ENCODE results near the gene SLK. TPM values are rescaled to one million over a fixed set of nuclear protein-coding genes. Genes with fewer than 3 reads are reported as not detected.
A peak's percentile ranks its signal among the peaks of the same experiment; 100 is the strongest.

Gene SLK
- total and polyA plus RNA-seq, 2 donors (not counting 3 experiments of a cell fraction or from before 2014, with no cell fraction given), result 4.5 to 36.0 TPM

DNA sequence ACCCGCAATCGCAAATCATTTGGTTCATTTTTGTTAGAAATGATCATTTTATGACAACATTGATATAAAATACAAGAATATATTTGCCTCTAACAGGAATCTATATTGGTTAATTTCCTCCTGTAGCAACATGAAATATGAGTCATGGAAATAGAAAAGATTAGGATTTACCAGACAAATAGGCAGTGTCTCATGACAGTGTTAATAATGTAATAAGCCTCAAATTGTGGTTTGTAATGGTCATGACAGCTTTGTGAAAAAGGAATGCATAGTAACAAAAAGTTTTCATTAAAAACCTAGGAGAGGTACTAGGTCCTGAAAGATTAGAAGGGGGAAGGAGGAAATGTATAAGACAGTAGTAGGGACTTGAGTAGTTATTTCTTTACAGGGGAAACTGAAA is 7.9 kb upstream of the SLK start:
- intact Hi-C loops (cut with micrococcal nuclease) (no loop called here), dilution Hi-C loops (cut with MboI; ENCODE audit: extremely low pct_ligation_motif_present, low sequenced_read_pairs) (no loop called here)
- CTCF ChIA-PET, result interaction anchor here (1.6 kb wide), 1 partner anchor 71 kb away, joined by 5 read pairs; no protein-coding TSS in a partner anchor

DNA sequence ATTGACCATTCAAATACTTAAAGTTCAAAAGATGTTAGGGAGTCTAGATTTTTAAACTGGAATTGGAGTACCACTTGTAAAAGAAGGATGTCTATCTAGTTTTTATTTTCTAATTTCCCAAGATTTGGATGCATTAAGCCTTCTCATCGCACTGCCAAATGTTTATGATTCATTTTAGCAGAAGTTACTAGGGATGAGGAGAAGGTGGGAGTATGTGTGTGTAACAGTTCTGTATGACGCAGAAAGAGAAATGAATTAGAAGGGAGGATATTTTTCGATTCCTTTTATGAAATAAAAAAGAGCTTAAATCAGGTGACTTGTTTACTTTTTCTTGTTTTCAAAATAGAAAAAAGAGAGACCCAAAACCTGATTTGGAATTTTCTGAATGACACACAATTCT is 6.8 kb upstream of the SLK start:
- dilution Hi-C loops (cut with MboI; ENCODE audit: extremely low pct_ligation_motif_present, low sequenced_read_pairs) (no loop called here), intact Hi-C loops (cut with micrococcal nuclease) (no loop called here)
- no peaks in the 10 kb centered on the region for H3K9me1 ChIP-seq (replicated peaks; ENCODE audit: control insufficient read depth, extremely low read depth, insufficient read depth, low read length)
- no peaks in the 10 kb centered on the region for H3K27me3 ChIP-seq (ENCODE audit: control insufficient read depth in 2 of 2, insufficient read depth in 2 of 2, low read length in 2 of 2)
- H3K79me2 ChIP-seq (ENCODE audit: control insufficient read depth, insufficient read depth, low read length), result no peaks in the 10 kb centered on the region
- no peak overlapping the region for H3K4me2 ChIP-seq (ENCODE audit: insufficient read depth, low read length)
- H3K9ac ChIP-seq (replicated peaks; ENCODE audit: extremely low read depth, insufficient read depth, low read length), result no peak overlapping the region
- DNase-seq (ENCODE audit: low read depth, low spot score) (no peak), FAIRE-seq (no peak)
- H3K27ac ChIP-seq (ENCODE audit: insufficient read depth, low read depth, low read length), result no peak overlapping the region
- H3K36me3 ChIP-seq (ENCODE audit: control insufficient read depth in 2 of 2, extremely low read depth in 1 of 2, insufficient read depth in 2 of 2, low read length in 2 of 2), result no peaks in the 10 kb centered on the region
- no peak overlapping the region for H3K4me3 ChIP-seq (replicated peaks in 1 of 3; ENCODE audit: insufficient read depth in 1 of 3, low read depth in 1 of 3, low read length in 3 of 3)
- H4K20me1 ChIP-seq (replicated peaks; ENCODE audit: control insufficient read depth, extremely low read depth, insufficient read depth, low read length), result no peaks in the 10 kb centered on the region
- ChIA-PET POLR2A (no interaction called here), CTCF (no interaction called here)
- TF ChIP-seq POLR2A (IDR thresholded peaks at IDR 0.05; ENCODE audit: low read depth, low read length) (no peak), GATA2 (IDR thresholded peaks at IDR 0.05; ENCODE audit: insufficient read depth, insufficient read length, low read depth, low read length) (no peak), POLR2AphosphoS5 (IDR thresholded peaks at IDR 0.05; ENCODE audit: insufficient read depth, low read depth, low read length) (no peak), JUN (IDR thresholded peaks at IDR 0.05; ENCODE audit: borderline replicate concordance, insufficient read depth, insufficient read length, low read depth) (no peak), EZH2 (IDR thresholded peaks at IDR 0.05; ENCODE audit: borderline replicate concordance, low read depth, low read length, severe bottlenecking) (no peak), FOS (IDR thresholded peaks at IDR 0.05; ENCODE audit: borderline replicate concordance, insufficient read depth, low read length) (no peak), MYC (IDR thresholded peaks at IDR 0.05; ENCODE audit: low read depth, low read length) (no peak)
- TF ChIP-seq, protein P1, sequence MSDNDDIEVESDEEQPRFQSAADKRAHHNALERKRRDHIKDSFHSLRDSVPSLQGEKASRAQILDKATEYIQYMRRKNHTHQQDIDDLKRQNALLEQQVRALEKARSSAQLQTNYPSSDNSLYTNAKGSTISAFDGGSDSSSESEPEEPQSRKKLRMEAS (IDR thresholded peaks at IDR 0.05; ENCODE audit: insufficient read depth, insufficient read length), result no peak
- TF ChIP-seq, protein P2, sequence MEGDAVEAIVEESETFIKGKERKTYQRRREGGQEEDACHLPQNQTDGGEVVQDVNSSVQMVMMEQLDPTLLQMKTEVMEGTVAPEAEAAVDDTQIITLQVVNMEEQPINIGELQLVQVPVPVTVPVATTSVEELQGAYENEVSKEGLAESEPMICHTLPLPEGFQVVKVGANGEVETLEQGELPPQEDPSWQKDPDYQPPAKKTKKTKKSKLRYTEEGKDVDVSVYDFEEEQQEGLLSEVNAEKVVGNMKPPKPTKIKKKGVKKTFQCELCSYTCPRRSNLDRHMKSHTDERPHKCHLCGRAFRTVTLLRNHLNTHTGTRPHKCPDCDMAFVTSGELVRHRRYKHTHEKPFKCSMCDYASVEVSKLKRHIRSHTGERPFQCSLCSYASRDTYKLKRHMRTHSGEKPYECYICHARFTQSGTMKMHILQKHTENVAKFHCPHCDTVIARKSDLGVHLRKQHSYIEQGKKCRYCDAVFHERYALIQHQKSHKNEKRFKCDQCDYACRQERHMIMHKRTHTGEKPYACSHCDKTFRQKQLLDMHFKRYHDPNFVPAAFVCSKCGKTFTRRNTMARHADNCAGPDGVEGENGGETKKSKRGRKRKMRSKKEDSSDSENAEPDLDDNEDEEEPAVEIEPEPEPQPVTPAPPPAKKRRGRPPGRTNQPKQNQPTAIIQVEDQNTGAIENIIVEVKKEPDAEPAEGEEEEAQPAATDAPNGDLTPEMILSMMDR (IDR thresholded peaks at IDR 0.05; ENCODE audit: extremely low read depth in 1 of 2, insufficient read depth in 1 of 2, low read depth in 1 of 2, low read length in 2 of 2), result no peak
- no peak overlapping the region for H2AFZ ChIP-seq (ENCODE audit: low read depth, low read length)
- no peaks in the 10 kb centered on the region for H3K9me3 ChIP-seq (replicated peaks; ENCODE audit: control insufficient read depth, insufficient read depth, low read length)
- no TSS peak for BruUV-seq (replicated peaks)
- H3K4me1 ChIP-seq (ENCODE audit: control insufficient read depth, extremely low read depth, insufficient read depth, low read length), result no peaks in the 10 kb centered on the region

More for the DNA sequence above, 7.9 kb upstream of the SLK start:
- FAIRE-seq, result no peak
- BruUV-seq (replicated peaks), result no TSS peak
- H3K4me3 ChIP-seq (replicated peaks in 1 of 3; ENCODE audit: insufficient read depth in 1 of 3, low read depth in 1 of 3, low read length in 3 of 3), result no peak overlapping the region
- no peaks in the 10 kb centered on the region for H3K27me3 ChIP-seq (ENCODE audit: control insufficient read depth in 2 of 2, insufficient read depth in 2 of 2, low read length in 2 of 2)
- no peak overlapping the region for H3K4me2 ChIP-seq (ENCODE audit: insufficient read depth, low read length)
- H3K9me1 ChIP-seq (replicated peaks; ENCODE audit: control insufficient read depth, extremely low read depth, insufficient read depth, low read length), result no peaks in the 10 kb centered on the region
- H2AFZ ChIP-seq (ENCODE audit: low read depth, low read length), result no peak overlapping the region
- H4K20me1 ChIP-seq (replicated peaks; ENCODE audit: control insufficient read depth, extremely low read depth, insufficient read depth, low read length), result no peaks in the 10 kb centered on the region
- no peaks in the 10 kb centered on the region for H3K36me3 ChIP-seq (ENCODE audit: control insufficient read depth in 2 of 2, extremely low read depth in 1 of 2, insufficient read depth in 2 of 2, low read length in 2 of 2)
- no peak overlapping the region for H3K9ac ChIP-seq (replicated peaks; ENCODE audit: extremely low read depth, insufficient read depth, low read length)
- DNase-seq (ENCODE audit: low read depth, low spot score), result no peak
- H3K27ac ChIP-seq (ENCODE audit: insufficient read depth, low read depth, low read length), result no peak overlapping the region
- no peaks in the 10 kb centered on the region for H3K4me1 ChIP-seq (ENCODE audit: control insufficient read depth, extremely low read depth, insufficient read depth, low read length)
- TF ChIP-seq FOS (IDR thresholded peaks at IDR 0.05; ENCODE audit: borderline replicate concordance, insufficient read depth, low read length), result peak; percentile 16
- no peak for TF ChIP-seq MYC (IDR thresholded peaks at IDR 0.05; ENCODE audit: low read depth, low read length)
- H3K9me3 ChIP-seq (replicated peaks; ENCODE audit: control insufficient read depth, insufficient read depth, low read length), result no peaks in the 10 kb centered on the region
- H3K79me2 ChIP-seq (ENCODE audit: control insufficient read depth, insufficient read depth, low read length), result no peaks in the 10 kb centered on the region
- POLR2A ChIA-PET, result no interaction called here

Data from endothelial cell of umbilical vein (primary cell).